Activated CD4-positive, alpha-beta memory T cell treated with anti-CD3 and anti-CD28 coated beads, Interleukin-2, amount 10 ng/mL, durations not matched to agents 7 days and 5 days (primary cell): Measurements from ENCODE around the gene TBC1D8. TPM values are rescaled to one million over a fixed set of nuclear protein-coding genes. Genes with fewer than 3 reads are reported as not detected.

Experiments used
- CTCF ChIA-PET: fragments of 350-600 bp; sonication (Branson Sonifier 250); formaldehyde crosslinking; loops from one replicate; lab custom pipeline; 2021; ENCODE audit warnings: antibody characterized with exemption, inconsistent platforms; lab: Charles Lee
- POLR2A ChIA-PET: fragments of 350-600 bp; sonication (Branson Sonifier 250); formaldehyde crosslinking; loops from one replicate; lab custom pipeline; 2021; ENCODE audit warnings: antibody characterized with exemption; lab: Charles Lee
- DNase-seq: peaks from one replicate; pipeline ENCODE4 v3.0.0-alpha.2; 2020
- H3K27ac Mint-ChIP-seq: one replicate; pipeline ENCODE4 v1.8.0; 2021; ENCODE audit warnings: mild to moderate bottlenecking, mixed read lengths
- H3K27me3 Mint-ChIP-seq: one replicate; pipeline ENCODE4 v1.8.0; 2021; ENCODE audit warnings: mixed read lengths
- H3K36me3 Mint-ChIP-seq: one replicate; pipeline ENCODE4 v1.8.0; 2021; ENCODE audit warnings: low read depth, mixed read lengths
- H3K4me1 Mint-ChIP-seq: one replicate; pipeline ENCODE4 v1.8.0; 2021; ENCODE audit warnings: mixed read lengths
- H3K4me3 Mint-ChIP-seq: one replicate; pipeline ENCODE4 v1.8.0; 2021; ENCODE audit warnings: mild to moderate bottlenecking, mixed read lengths
- H3K9me3 Mint-ChIP-seq: one replicate; pipeline ENCODE4 v1.8.0; 2021; ENCODE audit warnings: mixed read lengths
- total RNA-seq, 2 experiments: library from RNA; stranded (reverse); gene quantifications; one replicate each; pipeline ENCODE4 v1.2.3, GENCODE V29; 2021

The TBC1D8 gene
- total RNA-seq, 2 experiments from 2014 or later, result 0.58 to 0.63 TPM

DNA sequence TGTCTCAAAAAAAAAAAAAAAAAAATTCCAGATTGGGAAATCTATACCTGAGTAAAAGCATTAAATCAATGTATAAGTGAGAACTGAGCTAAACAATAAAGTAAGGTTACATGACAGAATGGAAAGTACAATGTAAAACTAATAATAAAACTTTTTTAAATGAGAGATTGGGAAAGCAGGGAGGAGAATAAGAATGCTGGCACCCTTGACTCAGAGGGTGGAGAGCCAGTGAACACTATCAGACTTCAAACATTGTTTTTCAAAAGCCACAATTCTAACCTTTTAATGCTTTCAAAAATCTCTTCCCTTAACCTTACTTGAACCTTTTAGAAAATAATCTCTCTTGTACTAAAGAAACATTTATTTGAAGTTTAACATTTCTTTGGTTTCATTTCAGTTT is 63.5 kb downstream of the TBC1D8 start:
- H3K27ac Mint-ChIP-seq, result no peak overlapping the region
- H3K4me1 Mint-ChIP-seq, result peaks cover 4% of the 10 kb centered on the region
- ChIA-PET CTCF (no interaction called here), POLR2A (no interaction called here)
- no peak overlapping the region for H3K4me3 Mint-ChIP-seq
- no peaks in the 10 kb centered on the region for H3K9me3 Mint-ChIP-seq
- peaks cover 6% of the 10 kb centered on the region for H3K27me3 Mint-ChIP-seq
- H3K36me3 Mint-ChIP-seq, result no peaks in the 10 kb centered on the region
- no peak for DNase-seq

GRCh38 chr2:101083613-101084012 is 67.6 kb downstream of the TBC1D8 start:
- no peak overlapping the region for H3K27ac Mint-ChIP-seq

GRCh38 chr2:101082998-101083397 is 68.2 kb downstream of the TBC1D8 start:
- Mint-ChIP-seq H3K36me3 (no peaks in the 10 kb centered on the region), H3K4me1 (peaks cover 4% of the 10 kb centered on the region), H3K27ac (no peak overlapping the region), H3K9me3 (no peaks in the 10 kb centered on the region), H3K27me3 (peaks cover 9% of the 10 kb centered on the region), H3K4me3 (no peak overlapping the region)
- CTCF ChIA-PET, result no interaction called here
- no peak for DNase-seq
- POLR2A ChIA-PET, result no interaction called here

More at GRCh38 chr2:101083613-101084012, 67.6 kb downstream of the TBC1D8 start:
- H3K4me1 Mint-ChIP-seq, result peaks cover 4% of the 10 kb centered on the region
- CTCF ChIA-PET, result no interaction called here
- no peaks in the 10 kb centered on the region for H3K9me3 Mint-ChIP-seq
- no peak for DNase-seq
- no peak overlapping the region for H3K4me3 Mint-ChIP-seq
- H3K36me3 Mint-ChIP-seq, result no peaks in the 10 kb centered on the region
- peaks cover 8% of the 10 kb centered on the region for H3K27me3 Mint-ChIP-seq
- POLR2A ChIA-PET, result no interaction called here

DNA sequence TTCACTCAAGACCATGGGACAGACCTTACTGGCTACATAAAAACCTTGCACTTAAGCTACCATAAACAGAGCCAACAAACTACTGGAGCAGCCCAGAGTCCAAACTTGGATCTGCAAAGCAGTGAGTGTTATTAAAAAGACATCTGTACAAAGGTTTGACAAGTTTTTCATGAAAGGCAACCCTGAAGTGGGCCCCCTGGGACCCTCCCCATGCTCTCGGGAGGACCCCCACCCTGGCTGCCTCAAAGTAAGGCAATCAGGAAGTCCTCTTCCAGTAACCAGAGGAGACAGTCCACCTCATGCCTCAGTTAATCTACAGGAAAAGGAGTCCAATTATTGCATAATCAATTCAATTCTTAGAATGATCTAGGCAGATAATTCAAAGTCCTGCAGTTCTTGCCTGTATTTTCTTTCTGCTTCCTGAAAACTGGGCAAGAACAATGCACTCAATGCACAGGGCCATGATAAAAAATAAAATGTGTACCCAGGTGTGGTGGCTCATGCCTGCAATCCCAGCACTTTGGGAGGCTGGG is 69.7 kb downstream of the TBC1D8 start:
- no peak for DNase-seq
- no peak overlapping the region for H3K27ac Mint-ChIP-seq
- H3K4me3 Mint-ChIP-seq, result no peak overlapping the region
- peaks cover 2% of the 10 kb centered on the region for H3K4me1 Mint-ChIP-seq
- H3K36me3 Mint-ChIP-seq, result no peaks in the 10 kb centered on the region
- H3K9me3 Mint-ChIP-seq, result no peaks in the 10 kb centered on the region
- CTCF ChIA-PET, result no interaction called here
- H3K27me3 Mint-ChIP-seq, result peaks cover 17% of the 10 kb centered on the region
- POLR2A ChIA-PET, result no interaction called here

- H3K27me3 Mint-ChIP-seq, result peaks cover 16% of the 10 kb centered on the region
- no peak for DNase-seq
- H3K4me1 Mint-ChIP-seq, result no peaks in the 10 kb centered on the region
- H3K9me3 Mint-ChIP-seq, result no peaks in the 10 kb centered on the region
- no peaks in the 10 kb centered on the region for H3K36me3 Mint-ChIP-seq
- ChIA-PET POLR2A (no interaction called here), CTCF (no interaction called here)
- H3K27ac Mint-ChIP-seq, result no peak overlapping the region
- no peak overlapping the region for H3K4me3 Mint-ChIP-seq
Measured at GRCh38 chr2:101080211-101081068, 70.7 kb downstream of the TBC1D8 start.

- no peak overlapping the region for H3K4me3 Mint-ChIP-seq
- no peaks in the 10 kb centered on the region for H3K36me3 Mint-ChIP-seq
- ChIA-PET CTCF (no interaction called here), POLR2A (no interaction called here)
- DNase-seq, result no peak
- peaks cover 11% of the 10 kb centered on the region for H3K27me3 Mint-ChIP-seq
- H3K27ac Mint-ChIP-seq, result no peak overlapping the region
- H3K4me1 Mint-ChIP-seq, result no peaks in the 10 kb centered on the region
- H3K9me3 Mint-ChIP-seq, result no peaks in the 10 kb centered on the region
Measured at GRCh38 chr2:101076581-101076980, 74.6 kb downstream of the TBC1D8 start.

GRCh38 chr2:101064868-101065549 is 86.2 kb downstream of the TBC1D8 start:
- DNase-seq, result no peak
- no peak overlapping the region for H3K27ac Mint-ChIP-seq
- POLR2A ChIA-PET, result no interaction called here
- CTCF ChIA-PET, result no interaction called here
- H3K27me3 Mint-ChIP-seq, result peaks cover 4% of the 10 kb centered on the region
- no peak overlapping the region for H3K4me3 Mint-ChIP-seq
- no peaks in the 10 kb centered on the region for H3K4me1 Mint-ChIP-seq
- H3K36me3 Mint-ChIP-seq, result no peaks in the 10 kb centered on the region
- H3K9me3 Mint-ChIP-seq, result no peaks in the 10 kb centered on the region

DNA sequence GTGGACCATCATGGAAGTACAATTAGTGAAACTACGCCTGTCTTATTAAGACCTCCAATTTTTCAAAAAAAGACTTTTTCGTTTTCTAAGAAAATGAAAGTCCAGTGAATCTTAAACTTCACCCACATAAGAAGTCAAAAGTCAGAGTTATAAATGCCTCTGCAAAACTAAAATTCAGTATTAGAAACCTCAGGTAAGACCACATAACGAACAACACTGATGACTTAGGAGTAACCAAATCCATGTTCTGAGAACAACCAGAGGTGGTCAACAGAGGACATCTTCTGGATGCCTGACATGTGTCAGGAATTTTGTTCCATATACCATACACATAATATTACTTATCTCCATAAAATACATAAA is 86.7 kb downstream of the TBC1D8 start:
- CTCF ChIA-PET, result no interaction called here
- POLR2A ChIA-PET, result no interaction called here

DNA sequence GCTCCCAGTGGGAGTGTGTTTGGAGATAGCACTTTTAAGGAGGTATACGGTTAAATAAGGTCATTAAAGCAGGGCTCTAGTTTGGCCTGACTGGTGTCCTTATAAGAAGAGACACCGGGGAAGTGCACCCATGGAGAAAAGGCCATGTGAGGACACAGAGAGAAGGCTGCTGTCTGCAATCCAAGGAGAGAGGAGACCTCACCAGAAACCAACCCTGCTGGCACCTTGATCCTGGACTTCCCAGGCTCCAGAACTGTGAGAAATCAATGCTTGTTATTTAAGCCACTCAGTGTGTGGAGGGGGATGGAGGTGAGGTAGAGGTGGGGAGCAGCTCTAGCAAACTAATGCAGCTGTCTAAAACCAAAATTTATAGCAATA is 87.1 kb downstream of the TBC1D8 start:
- ChIA-PET CTCF (no interaction called here), POLR2A (no interaction called here)
- Mint-ChIP-seq H3K27me3 (peaks cover 4% of the 10 kb centered on the region), H3K9me3 (no peaks in the 10 kb centered on the region), H3K4me1 (no peaks in the 10 kb centered on the region), H3K27ac (no peak overlapping the region), H3K36me3 (no peaks in the 10 kb centered on the region), H3K4me3 (no peak overlapping the region)
- DNase-seq, result no peak

More for the DNA sequence above, 86.7 kb downstream of the TBC1D8 start:
- Mint-ChIP-seq H3K36me3 (no peaks in the 10 kb centered on the region), H3K4me1 (no peaks in the 10 kb centered on the region), H3K9me3 (no peaks in the 10 kb centered on the region), H3K27me3 (peaks cover 4% of the 10 kb centered on the region), H3K4me3 (no peak overlapping the region), H3K27ac (no peak overlapping the region)
- no peak for DNase-seq

- Mint-ChIP-seq H3K4me3 (no peak overlapping the region), H3K27ac (no peak overlapping the region), H3K27me3 (peaks cover 4% of the 10 kb centered on the region), H3K9me3 (no peaks in the 10 kb centered on the region), H3K4me1 (no peaks in the 10 kb centered on the region), H3K36me3 (no peaks in the 10 kb centered on the region)
- CTCF ChIA-PET, result no interaction called here
- no peak for DNase-seq
- POLR2A ChIA-PET, result no interaction called here
Measured at GRCh38 chr2:101063352-101064124, 87.6 kb downstream of the TBC1D8 start.

- no peaks in the 10 kb centered on the region for H3K9me3 Mint-ChIP-seq
- no peaks in the 10 kb centered on the region for H3K36me3 Mint-ChIP-seq
- no peak overlapping the region for H3K4me3 Mint-ChIP-seq
- no peak for DNase-seq
- ChIA-PET POLR2A (no interaction called here), CTCF (no interaction called here)
- no peaks in the 10 kb centered on the region for H3K4me1 Mint-ChIP-seq
- no peak overlapping the region for H3K27ac Mint-ChIP-seq
- H3K27me3 Mint-ChIP-seq, result no peaks in the 10 kb centered on the region
Measured at GRCh38 chr2:101058386-101058785, 92.8 kb downstream of the TBC1D8 start.

DNA sequence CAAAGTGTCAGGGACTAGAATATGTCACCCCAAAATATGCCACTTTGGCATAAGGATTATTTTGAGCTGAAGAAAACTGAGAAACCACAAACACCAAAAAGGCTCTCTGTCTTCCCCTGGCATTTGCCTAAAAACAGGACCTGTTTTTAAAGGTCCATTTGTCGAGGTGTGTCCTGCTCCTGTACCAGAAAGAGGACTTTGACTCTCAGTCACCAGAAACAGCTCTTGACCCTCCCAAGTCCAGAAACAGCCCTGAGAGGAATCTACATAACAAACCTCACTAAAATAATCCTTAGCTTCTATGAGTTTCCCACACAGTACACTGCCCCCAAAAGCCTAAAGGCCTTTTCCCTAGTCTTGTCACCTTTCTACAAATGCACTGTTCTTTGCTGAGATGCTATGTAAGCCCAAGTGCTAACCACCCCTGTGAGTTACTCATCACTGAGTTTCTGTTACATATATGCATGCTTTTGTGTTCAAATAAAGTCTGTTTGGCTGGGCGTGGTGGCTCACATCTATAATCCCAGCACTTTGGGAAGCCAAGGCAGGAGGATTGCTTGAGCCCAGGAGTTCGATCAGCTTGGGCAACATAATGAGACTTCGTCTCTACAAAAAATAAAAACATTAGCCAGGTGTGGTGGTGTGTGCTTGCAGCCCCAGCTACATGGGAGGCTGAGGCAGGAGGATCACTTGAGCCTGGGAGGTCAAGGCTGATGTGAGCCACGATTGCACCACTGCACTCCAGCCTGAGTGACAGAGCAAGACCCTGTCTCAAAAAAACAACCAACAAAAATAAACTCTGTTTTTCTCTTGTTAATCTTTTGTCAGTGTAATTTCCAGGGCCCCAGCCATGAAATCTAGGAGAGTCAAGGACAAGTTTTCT is 93.9 kb downstream of the TBC1D8 start:
- H3K36me3 Mint-ChIP-seq, result no peaks in the 10 kb centered on the region
- ChIA-PET POLR2A (no interaction called here), CTCF (interaction anchor here (0.9 kb wide), 1 partner anchor 21 kb away, joined by 3 read pairs; no protein-coding TSS in a partner anchor)
- no peak for DNase-seq
- no peaks in the 10 kb centered on the region for H3K9me3 Mint-ChIP-seq
- H3K4me1 Mint-ChIP-seq, result no peaks in the 10 kb centered on the region
- no peak overlapping the region for H3K4me3 Mint-ChIP-seq
- no peak overlapping the region for H3K27ac Mint-ChIP-seq
- H3K27me3 Mint-ChIP-seq, result peaks cover 3% of the 10 kb centered on the region
